HepG2 (cell line): Measurements from ENCODE around the gene FAM171A2.

Source experiments
- DPF2 ChIP-seq: sonication (generic); formaldehyde crosslinking; IDR thresholded peaks from 2 replicates; pipeline ENCODE4 v1.4.0; 2020; ENCODE audit warnings: mild to moderate bottlenecking, low read depth, missing genetic modification reagents, borderline replicate concordance
- ELF3 ChIP-seq: IDR thresholded peaks from 2 replicates; pipeline ENCODE4 v1.6.1; 2016; ENCODE audit warnings: missing genetic modification reagents, missing compliant biosample characterization
- EP300 ChIP-seq, 3 experiments: sonication (generic) in 1 of 3; formaldehyde crosslinking in 1 of 3; IDR thresholded peaks; 2 replicates each; pipeline versions ENCODE4 v1.5.1 to v1.6.1; 2011 to 2020; ENCODE audit warnings: low read depth in 2 of 3, low read length in 2 of 3, borderline replicate concordance in 1 of 3, improper control_type of control experiment in 1 of 3, mild to moderate bottlenecking in 1 of 3, missing genetic modification reagents in 1 of 3, moderate library complexity in 1 of 3
- ETV6 ChIP-seq: sonication (generic); formaldehyde crosslinking; conservative IDR thresholded peaks from 2 replicates; pipeline ENCODE4 v1.4.0; 2020; ENCODE audit warnings: missing genetic modification reagents
- GABPA ChIP-seq, 2 experiments: IDR thresholded peaks; 2 replicates each; pipeline ENCODE4 v1.6.1; 2011 to 2016; ENCODE audit warnings: low read depth in 2 of 2, low read length in 1 of 2, missing biosample characterization in 1 of 2, missing genetic modification characterization in 1 of 2
- HDAC2 ChIP-seq: sonication (generic); formaldehyde crosslinking; IDR thresholded peaks from 2 replicates; pipeline ENCODE4 v1.4.0; 2020; ENCODE audit warnings: missing genetic modification reagents
- JUND ChIP-seq: sonication (generic); formaldehyde crosslinking; IDR thresholded peaks from 2 replicates; pipeline ENCODE4 v1.8.0; 2022; ENCODE audit warnings: mild to moderate bottlenecking, missing genetic modification reagents
- RXRA ChIP-seq: sonication (generic); formaldehyde crosslinking; IDR thresholded peaks from 2 replicates; pipeline ENCODE4 v1.5.1; 2020; ENCODE audit warnings: missing genetic modification reagents
- SIN3A ChIP-seq: IDR thresholded peaks from 2 replicates; pipeline ENCODE4 v1.6.1; 2011; ENCODE audit warnings: low read depth, mild to moderate bottlenecking, control low read depth, low read length, borderline replicate concordance
- TCF12 ChIP-seq, 2 experiments: fragments of 450-650 bp in 1 of 2; sonication (generic) in 1 of 2; formaldehyde crosslinking in 1 of 2; IDR thresholded peaks; 2 replicates each; pipeline versions ENCODE4 v1.6.1 to v1.8.0; 2017 to 2022; ENCODE audit warnings: antibody characterized with exemption in 1 of 2, mild to moderate bottlenecking in 1 of 2, missing genetic modification reagents in 1 of 2, moderate library complexity in 1 of 2
- ZSCAN31 ChIP-seq: sonication (generic); formaldehyde crosslinking; IDR thresholded peaks from 2 replicates; pipeline ENCODE4 v1.5.0; 2020; ENCODE audit warnings: low read depth, mild to moderate bottlenecking, missing genetic modification reagents
- TF ChIP-seq, protein P1 (sequence below): sonication (generic); formaldehyde crosslinking; IDR thresholded peaks from 2 replicates; pipeline ENCODE4 v1.4.0; 2020; ENCODE audit warnings: missing genetic modification reagents, borderline replicate concordance

DNA sequence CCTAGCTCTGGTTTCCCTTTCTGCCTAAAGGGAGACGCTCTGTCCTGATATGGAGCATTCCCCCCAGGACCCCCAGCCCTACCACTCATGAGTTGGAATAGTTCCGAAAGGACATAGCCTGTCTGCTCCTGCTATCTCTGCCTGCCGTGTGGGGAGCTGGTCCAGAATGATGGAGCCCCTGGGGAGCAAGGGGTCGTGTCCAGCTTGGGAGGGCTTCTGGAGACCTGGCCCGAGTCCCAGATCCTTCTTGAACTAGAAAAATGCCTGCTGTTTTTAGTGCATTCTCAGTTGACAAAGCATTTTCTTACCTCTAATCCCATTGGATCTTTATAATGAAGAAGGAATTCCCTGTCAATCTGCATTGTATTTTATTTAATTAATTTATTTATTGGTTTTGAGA, 27.7 kb downstream of the FAM171A2 start:
- TF ChIP-seq DPF2 (CRISPR knock-in tag) (no peak), EP300 (IDR thresholded peaks at IDR 0.05; ENCODE audit: low read depth in 2 of 2, low read length in 2 of 2) (no peak), EP300 (CRISPR knock-in tag; IDR thresholded peaks at IDR 0.05; ENCODE audit: borderline replicate concordance) (no peak), ELF3 (no peak), GABPA (IDR thresholded peaks at IDR 0.05; ENCODE audit: low read depth, low read length) (no peak), GABPA (CRISPR knock-in tag; IDR thresholded peaks at IDR 0.05; ENCODE audit: low read depth) (no peak), RXRA (CRISPR knock-in tag) (no peak), TCF12 (IDR thresholded peaks at IDR 0.05) (no peak), TCF12 (CRISPR knock-in tag; IDR thresholded peaks at IDR 0.05) (no peak), ZSCAN31 (no peak), SIN3A (no peak), JUND (CRISPR knock-in tag) (no peak), ETV6 (no peak), HDAC2 (CRISPR knock-in tag) (no peak)
- TF ChIP-seq, protein P1, sequence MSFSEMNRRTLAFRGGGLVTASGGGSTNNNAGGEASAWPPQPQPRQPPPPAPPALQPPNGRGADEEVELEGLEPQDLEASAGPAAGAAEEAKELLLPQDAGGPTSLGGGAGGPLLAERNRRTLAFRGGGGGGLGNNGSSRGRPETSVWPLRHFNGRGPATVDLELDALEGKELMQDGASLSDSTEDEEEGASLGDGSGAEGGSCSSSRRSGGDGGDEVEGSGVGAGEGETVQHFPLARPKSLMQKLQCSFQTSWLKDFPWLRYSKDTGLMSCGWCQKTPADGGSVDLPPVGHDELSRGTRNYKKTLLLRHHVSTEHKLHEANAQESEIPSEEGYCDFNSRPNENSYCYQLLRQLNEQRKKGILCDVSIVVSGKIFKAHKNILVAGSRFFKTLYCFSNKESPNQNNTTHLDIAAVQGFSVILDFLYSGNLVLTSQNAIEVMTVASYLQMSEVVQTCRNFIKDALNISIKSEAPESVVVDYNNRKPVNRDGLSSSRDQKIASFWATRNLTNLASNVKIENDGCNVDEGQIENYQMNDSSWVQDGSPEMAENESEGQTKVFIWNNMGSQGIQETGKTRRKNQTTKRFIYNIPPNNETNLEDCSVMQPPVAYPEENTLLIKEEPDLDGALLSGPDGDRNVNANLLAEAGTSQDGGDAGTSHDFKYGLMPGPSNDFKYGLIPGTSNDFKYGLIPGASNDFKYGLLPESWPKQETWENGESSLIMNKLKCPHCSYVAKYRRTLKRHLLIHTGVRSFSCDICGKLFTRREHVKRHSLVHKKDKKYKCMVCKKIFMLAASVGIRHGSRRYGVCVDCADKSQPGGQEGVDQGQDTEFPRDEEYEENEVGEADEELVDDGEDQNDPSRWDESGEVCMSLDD (CRISPR knock-in tag): no peak
